HG02798 (cell line): ENCODE measurements around the gene ODAD2.
"Not testable (repeated sequence)": the region's sequence is repeated elsewhere in the genome, so short reads cannot be mapped to it uniquely, and the experiment has no call there.

Source experiments
- ATAC-seq: cut with Tn5 transposase; IDR thresholded peaks from one replicate; pipeline ENCODE4 v1.9.1; 2021; ENCODE audit warnings: mild to moderate bottlenecking; ENCODE audit not compliant: unreplicated experiment, poor library complexity

ODAD2 gene

DNA sequence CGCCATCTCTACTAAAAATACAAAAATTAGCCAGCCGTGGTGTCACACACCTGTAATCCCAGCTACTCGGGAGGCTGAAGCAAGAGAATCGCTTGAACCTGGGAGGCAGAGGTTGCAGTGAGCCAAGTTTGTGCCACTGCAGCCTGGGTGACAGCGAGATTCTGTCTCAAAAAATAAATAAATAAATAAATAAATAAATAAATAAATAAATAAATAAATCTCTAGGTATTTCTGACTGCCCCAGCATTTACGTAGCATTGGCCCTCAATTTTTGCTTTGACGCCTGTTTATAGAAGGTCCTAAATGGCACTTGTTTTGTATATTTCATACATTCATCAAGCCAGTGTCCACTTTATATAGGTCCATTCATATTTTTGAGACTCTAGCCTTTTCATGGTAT lies 28.9 kb downstream of the ODAD2 start:
- not testable (repeated sequence) for ATAC-seq

DNA sequence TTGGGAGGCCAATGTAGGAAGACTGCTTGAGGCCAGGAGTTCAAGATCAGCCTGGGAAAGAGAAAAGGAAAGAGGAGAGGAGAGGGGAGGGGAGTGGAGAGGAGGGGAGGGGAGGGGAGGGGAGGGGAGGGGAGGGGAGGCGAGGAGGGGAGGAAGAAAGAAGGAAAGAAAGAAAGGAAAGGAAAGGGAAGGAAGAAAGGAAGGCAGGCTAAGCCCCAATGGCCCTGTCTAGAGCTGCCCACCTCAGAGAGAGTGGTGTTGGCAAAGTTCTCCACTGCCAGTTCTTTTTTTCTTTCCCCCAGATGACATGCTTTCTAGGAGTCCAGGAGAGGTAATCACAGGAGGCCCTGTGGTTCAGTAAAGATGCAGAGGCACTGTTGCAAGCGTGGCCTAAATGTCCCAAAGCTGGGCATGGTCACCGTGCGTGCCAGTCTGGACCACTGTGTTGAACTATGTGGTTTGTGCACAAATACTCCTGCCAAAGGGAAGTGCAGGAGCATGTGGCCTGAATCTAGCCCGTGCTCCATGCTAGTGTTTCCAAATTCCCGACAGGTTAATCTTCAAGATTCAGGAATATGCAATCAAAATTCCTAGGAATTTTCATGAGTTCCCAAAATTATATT lies 39.7 kb downstream of the ODAD2 start:
- no peak for ATAC-seq

DNA sequence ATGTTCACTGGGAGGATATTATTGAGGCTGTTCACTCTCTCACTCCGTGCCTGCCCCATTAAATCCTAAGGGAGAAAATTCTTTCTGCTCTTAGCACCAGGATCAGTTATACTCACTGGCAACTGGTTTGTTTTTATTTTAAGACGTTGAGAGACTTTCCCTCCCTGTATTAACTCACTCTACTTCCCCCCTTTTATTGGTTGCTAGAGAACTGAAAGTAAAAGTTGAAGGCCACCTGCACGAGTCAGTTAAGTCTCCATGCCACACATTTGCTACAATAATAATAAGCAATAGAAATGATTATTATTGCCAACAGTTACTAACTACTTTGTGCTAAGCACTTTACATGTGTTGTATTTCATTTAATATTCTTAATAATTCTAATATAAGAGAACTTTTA lies 40.5 kb downstream of the ODAD2 start:
- ATAC-seq, result peak; percentile 86

DNA sequence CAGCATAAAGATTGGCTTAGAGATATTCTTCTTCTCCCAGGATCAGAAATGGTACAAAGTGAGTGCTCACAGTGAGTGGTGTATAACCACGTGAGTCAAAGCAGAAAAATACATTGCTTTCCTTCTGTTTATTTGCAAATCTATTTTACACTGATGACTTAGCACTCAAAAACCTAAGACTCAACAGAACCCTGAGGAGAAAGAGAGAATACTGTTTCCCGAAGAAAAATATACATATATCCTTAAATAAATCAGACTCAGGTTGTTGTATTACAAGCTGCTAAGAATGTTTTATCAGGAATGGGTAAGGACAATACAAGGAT lies 48.7 kb downstream of the ODAD2 start:
- no peak for ATAC-seq

DNA sequence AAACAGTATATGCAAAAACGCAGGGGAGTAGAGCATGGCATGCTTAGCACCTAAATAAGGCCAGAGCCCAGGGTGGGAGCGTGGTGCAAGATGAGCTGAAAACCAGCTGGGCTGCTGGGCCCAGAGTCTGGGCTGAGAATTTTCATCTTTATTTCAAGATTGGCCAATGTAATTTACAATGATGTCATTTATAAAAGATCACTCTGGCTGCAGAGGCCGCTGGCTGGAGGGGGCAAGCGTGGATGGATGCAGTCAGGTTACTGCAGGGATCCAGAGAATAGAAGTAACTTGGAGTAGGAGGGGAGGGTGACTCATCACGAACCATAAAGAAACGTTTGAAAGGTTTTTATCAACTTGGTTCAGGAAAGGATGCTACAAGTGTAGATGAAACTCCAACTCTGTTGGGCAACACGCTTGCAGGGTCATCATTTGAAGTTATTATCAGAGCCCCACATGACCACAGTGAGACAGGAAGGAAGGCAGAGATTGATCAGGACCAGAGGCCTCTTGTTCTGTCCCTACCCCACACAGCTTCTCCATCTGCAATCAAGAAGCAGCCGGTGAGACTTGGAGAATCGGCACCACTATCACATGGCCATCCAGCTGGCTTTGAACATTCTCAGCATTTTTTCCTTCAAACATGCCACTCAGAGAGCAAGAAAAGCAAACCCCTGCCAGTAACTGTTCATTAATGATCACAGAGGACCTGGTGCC lies 49.2 kb downstream of the ODAD2 start:
- ATAC-seq, result no peak

DNA sequence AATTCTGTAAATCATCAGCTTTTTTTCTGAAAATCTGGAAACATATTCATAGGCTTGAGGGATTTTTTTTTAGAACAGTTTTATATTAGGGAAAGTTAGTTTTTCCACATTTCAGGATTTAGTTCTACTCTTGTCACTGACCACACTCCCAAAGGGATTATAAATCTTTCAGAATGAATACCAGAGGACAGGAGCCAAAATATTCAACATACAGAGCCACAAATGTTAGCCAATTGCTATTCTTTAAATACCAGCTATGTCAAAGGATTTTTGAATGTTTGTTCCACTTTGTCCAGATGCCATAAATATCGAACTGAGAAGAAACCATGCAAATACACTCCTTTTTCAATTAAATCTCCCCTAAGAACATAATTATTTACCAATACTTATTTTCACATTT lies 50.7 kb downstream of the ODAD2 start:
- ATAC-seq, result no peak

DNA sequence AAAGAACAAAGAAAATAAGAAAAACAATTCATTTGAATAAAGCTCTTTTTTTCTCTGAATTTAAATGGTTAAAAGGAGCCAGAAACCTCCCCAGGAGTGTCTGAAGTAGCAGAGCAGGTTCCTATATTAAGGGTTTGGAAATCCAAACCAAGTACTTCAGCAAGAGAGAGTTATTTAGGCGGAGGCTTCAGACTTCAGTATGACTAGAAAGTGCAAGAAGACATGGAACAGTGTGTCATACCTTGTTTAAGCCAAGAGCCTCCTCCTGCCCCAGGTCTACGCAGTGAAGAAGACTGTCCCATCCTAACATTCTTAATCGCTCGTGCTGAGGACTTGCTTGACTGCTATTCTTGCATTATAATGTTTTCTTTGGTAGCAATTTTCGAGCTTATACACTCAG lies 51.3 kb downstream of the ODAD2 start:
- ATAC-seq, result no peak

DNA sequence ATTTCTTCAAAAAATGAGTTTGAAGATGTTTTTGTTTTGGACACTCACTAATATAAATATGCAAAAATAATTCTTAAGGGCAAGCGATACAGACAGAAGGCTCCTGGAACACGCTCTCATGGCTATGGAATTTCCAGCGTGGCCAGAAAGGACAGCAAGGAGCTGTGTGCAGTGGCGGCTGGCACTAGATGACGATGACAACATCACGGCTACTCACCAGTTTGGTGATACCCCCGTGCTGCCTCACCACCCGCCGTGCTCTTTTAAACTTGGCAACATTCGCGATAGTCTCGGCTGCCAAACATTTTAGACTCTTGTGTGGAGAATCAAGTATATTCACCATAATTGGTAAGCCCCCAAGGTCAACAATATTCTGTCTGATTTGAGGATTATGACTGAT lies 54.9 kb downstream of the ODAD2 start:
- ATAC-seq, result no peak

DNA sequence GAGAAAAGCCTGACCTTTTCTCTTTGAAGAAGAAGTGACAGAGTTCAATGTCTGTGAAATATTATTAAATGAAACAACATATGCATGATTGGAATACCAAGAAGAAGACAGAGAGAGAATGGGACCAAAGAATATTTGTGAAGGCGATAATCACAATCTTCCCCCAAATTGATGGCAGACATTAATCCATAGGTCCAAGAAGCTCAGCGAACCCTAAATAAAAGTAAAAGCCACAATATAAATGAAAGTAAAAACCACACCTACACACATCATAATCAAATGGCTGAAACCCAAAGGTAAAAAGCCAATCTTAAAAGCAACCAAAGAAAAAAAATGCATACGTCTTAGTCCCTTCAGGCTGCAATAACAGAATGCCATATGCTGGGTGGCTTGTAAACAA lies 84.0 kb downstream of the ODAD2 start:
- ATAC-seq, result no peak

DNA sequence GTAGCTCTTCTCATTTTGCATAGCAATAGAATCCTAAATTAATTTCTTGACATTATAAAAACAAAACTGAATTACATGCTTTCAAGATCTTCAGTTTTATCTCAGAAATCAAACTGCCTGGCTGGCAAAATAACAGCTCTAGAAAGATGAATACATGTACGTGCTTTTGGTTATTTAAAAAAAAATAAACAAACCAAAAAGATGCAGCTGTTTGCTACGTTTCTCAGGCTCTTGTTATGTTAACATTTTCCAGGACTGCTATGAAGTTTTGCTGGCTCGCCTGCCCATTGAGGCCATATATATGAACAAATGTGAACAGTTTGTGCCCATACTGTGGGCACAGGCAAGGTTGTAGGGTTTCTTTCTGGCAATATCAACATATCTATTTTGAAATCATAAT lies 86.6 kb downstream of the ODAD2 start:
- no peak for ATAC-seq

DNA sequence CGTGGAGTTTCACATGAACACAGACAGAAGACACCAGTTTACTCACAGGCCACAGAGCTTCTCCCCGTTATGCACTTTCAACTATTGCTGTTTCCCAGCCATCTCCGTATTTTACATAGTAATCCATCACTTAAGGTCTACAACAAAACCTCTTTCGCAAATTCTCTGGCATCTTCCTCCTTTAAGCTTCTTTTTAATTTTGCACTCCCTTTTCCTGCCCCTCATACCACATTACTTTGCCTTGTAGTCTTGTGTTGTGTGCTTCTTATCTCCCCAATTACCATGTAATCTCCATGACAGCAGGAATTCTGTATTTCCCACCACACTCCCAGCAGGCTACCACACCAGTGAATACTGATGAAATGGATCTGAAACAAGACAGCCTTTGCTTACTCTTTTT lies 87.3 kb downstream of the ODAD2 start:
- no peak for ATAC-seq

DNA sequence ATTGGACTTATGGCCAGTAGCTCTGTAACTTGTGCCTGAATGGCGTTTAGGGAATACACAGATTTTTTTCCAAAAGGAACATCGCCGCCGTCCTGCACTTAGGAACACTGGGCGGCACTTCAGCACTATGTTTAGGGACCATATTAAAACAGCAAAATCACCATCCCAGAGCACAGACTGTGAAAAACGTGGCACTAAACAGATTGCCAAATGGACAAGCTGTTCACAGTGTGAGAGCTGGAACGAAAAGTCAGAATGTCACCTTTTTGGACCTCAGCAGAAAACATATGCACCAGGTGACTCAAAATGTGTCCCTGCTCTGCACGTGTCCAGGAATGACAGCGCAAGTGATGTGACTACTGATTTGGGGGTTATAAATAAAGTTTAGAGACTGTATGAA lies 87.9 kb downstream of the ODAD2 start:
- ATAC-seq, result no peak

DNA sequence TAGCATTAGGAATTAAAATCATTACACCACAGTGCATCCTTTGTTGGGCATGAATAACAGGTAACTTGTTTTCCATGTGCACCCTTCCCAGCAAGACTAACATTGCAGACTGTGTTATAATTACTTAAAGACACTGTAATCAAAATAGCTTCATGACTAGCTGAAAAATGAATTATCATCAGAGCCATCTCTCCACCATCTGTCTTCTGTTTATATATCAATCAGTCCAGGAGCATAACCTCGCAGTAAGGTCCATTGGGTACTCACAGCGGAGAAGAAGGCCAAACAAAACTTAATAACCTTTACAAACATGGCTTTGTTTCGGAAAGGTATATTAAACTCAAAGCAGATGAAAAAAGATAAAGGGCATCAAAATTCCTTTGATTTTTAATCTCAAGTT lies 90.6 kb downstream of the ODAD2 start:
- no peak for ATAC-seq

DNA sequence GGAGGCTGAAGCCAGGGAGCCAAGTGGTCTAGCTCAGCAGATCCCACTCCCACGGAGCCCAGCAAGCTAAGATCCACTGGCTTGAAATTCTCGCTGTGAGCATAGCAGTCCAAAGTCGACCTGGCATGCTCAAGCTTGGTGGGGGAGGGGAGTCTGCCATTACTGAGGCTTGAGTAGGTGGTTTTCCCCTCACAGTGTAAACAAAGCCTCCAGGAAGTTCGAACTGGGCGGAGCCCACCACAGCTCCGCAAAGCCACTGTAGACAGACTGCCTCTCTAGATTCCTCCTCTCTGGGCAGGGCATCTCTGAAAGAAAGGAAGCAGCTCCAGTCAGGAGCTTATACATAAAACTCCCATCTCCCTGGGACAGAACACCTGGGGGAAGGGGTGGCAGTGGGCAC lies 99.4 kb downstream of the ODAD2 start:
- ATAC-seq, result not testable (repeated sequence)

DNA sequence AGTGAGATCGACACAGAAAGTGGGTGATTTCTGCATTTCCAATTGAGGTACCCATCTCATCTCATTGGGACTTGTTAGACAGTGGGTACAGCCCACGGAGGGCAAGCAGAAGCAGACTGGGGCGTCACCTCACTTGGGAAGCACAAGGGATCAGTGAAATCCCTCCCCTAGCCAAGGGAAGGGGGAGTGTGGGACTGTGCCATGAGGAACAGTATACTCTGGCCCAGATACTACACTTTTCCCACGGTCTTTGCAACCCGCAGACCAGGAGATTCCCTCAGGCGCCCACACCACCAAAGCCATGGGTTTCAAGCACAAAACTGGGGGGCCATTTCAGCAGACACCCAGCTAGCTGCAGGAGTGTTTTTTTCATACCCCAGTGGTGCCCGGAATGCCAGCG lies 99.8 kb downstream of the ODAD2 start:
- ATAC-seq, result no peak

DNA sequence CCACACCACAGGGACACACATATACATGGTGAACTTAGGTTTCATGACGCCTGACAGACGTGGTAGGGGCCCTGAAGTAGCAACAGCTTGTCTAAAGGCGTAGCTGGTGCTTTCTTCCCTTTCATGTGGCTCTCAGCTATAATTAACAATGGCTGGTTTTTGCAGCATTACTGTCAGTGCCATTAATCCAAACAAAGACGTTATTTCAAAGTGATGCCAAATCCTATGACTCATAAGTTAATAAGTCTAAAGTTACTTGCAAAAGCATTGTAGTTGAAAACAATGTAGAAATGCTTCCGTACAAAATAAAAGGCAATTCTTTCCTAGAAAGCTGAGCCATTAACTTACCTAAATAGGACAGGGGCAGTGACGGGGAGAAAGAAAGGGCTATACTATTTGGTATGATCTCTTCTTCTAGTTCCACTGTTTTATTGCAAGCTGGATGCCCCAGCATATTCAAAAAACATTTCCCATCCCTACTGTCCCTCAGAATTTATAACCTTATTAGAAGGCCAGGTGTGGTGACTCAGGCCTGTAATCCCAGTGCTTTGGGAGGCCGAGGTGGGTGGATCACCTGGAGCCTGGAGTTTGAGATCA lies 105.4 kb downstream of the ODAD2 start:
- ATAC-seq, result no peak

DNA sequence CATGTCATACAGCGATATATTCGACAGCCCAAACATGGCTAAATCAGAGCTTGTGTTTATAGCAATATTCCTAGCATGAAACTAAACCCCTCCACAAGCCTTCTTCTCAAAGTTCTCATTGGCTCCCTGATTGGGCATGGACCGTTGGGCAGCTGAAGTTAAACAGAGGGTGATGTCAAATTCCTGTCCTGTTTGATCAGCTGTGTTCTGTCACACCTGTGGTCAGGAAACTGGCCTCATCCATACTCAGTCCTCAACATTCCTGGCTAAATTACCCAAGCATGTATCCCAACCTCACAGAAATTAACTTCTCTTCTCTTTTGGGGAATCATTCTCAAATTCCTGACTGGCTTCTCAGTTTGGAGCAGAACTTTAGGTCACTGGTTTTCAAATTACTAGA lies 107.9 kb downstream of the ODAD2 start:
- no peak for ATAC-seq

DNA sequence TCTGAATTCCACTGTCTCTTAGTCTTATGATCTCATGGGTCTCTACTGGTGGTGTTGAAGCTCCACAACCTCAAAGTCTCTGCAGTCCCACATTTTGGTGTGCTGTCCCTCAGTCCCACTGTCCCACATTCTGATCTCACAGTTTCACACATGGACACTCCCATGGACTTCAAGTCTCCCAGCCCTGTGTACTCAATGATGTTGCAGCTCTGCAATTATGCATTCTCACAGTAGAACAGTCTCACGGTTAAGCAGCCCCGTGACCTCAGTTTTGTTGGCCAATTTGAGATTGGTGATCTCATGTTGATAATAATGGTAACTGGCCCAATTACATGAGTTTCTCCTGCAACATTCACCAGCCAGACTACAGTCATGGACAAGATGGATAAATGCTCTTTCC lies 109.4 kb downstream of the ODAD2 start:
- no peak for ATAC-seq

DNA sequence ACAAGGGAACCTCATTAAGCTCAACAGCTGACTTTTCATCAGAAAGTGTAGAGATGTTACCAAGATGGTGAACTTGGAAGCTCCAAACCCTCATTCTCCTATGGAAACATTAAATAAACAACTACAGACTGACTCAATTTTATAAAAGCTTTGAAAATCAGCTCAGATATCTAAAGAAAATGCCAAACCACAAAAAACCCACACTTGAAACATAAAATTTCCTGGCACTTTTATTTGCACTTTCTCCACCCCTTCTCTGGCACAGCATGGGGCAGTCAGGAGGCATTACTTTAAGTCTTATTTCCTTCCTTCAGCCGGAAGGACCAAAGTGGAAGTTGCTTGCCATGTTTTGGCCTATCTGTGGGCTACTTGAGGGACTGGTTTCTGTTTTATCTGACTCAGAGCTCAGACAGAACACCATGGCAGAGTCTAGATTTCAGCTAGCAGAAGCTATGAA lies 114.7 kb downstream of the ODAD2 start:
- no peak for ATAC-seq

DNA sequence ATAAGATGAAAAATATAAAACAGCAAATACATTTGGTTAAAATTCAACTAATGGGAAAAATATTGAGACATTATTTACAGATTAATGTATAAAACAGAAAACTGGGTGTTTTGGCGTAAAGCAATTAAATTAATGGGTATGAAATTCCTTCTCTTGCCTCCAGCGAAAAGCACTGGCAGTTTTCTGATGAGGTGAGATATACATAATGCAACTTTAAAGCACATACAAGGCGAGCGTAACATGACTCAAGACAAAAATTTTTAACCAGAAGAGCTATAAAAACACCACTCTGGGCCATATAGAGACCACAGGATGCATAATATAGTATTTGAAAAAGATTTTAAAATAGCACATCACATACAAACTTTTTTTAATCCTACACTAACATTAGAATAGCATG lies 120.6 kb downstream of the ODAD2 start:
- no peak for ATAC-seq

DNA sequence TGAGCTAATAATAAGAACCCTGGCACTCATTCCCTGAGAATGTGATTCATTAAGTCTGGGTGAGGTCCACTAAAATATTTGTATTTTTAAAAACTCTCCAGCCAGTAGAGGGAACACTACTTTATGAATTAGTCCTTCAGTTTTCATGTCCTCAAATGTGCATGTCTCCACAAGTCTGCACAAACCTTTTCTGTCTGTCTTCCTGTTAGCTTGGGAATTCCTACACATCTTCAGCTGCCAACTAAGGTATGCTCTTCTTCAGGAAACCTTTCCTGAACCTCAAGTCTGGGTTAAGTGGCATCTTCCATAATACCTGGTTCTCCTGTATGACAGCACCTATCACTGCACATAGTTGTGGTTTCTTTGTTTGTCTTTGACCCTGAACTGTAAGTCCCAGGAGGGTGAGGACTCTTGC lies 133.7 kb downstream of the ODAD2 start:
- ATAC-seq, result no peak

DNA sequence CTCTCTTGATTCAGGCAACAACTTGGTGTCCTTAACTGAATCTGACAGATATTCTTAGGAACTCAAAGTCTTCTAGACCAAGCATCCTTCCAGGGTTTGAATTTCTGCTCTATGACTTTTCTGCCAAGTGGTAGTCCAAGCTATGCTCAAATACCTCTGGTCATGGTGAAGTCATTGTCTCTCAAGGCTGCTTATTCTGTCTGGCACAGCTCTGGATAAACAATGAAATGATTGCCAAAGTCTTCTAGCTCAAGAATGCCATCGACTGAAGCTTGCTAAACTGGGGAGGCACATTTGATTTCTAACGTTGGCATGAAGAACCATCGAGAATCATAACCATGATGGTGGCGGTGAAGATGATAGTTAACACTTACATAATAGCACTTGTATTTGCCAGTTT lies 137.1 kb downstream of the ODAD2 start:
- no peak for ATAC-seq
